ENCODE measurements around the gene GAS7. TPM values are rescaled to one million over a fixed set of nuclear protein-coding genes. Genes with fewer than 3 reads are reported as not detected.

Gene GAS7
- total RNA-seq, 1 experiment from 2014 or later: 6.0 TPM

DNA sequence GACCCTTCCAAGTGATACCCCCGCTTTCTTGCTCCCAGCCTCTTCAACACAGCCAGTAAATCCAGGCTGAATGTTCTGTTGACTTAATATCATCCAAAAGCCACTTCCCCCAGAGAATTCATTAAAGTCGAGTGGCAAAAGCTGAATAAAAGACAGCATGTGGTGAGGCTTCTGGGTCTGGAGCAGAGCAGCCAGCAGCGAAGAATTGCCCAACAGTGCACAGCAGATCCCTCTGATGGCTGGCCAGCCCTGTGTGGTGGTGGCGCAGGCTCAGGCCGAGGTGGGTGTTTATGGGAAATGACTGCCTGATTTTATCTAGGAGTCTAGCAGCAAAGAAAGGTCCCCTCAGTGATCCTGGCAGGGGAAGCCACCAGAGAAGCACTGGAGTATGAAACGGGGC is 263.0 kb downstream of the GAS7 start:
- no CpG with 5 or more reads among the region's 6 CpGs for WGBS (ENCODE audit: extremely low coverage, insufficient read length, low lambda C conversion rate)
- TF ChIP-seq, protein P1, sequence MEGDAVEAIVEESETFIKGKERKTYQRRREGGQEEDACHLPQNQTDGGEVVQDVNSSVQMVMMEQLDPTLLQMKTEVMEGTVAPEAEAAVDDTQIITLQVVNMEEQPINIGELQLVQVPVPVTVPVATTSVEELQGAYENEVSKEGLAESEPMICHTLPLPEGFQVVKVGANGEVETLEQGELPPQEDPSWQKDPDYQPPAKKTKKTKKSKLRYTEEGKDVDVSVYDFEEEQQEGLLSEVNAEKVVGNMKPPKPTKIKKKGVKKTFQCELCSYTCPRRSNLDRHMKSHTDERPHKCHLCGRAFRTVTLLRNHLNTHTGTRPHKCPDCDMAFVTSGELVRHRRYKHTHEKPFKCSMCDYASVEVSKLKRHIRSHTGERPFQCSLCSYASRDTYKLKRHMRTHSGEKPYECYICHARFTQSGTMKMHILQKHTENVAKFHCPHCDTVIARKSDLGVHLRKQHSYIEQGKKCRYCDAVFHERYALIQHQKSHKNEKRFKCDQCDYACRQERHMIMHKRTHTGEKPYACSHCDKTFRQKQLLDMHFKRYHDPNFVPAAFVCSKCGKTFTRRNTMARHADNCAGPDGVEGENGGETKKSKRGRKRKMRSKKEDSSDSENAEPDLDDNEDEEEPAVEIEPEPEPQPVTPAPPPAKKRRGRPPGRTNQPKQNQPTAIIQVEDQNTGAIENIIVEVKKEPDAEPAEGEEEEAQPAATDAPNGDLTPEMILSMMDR (conservative IDR thresholded peaks at IDR 0.05): no peak

More for the DNA sequence above, 263.0 kb downstream of the GAS7 start:
- H3K27me3 ChIP-seq (ENCODE audit: insufficient read depth, low read length): no peaks in the 10 kb centered on the region
- no peaks in the 10 kb centered on the region for H3K79me1 ChIP-seq (ENCODE audit: insufficient read depth, low read depth, low read length, poor library complexity, severe bottlenecking)
- H3K14ac ChIP-seq (ENCODE audit: insufficient read depth, low read length): no peak overlapping the region
- no peak overlapping the region for H3T11ph ChIP-seq (ENCODE audit: low read length)
- no peak overlapping the region for H3K4me2 ChIP-seq (ENCODE audit: insufficient read depth, insufficient read length, low read length)
- no peak overlapping the region for H2BK120ac ChIP-seq (ENCODE audit: low read depth, low read length, poor library complexity, severe bottlenecking)
- no peak overlapping the region for H2AFZ ChIP-seq (ENCODE audit: low read length)
- no peak overlapping the region for H4K91ac ChIP-seq (ENCODE audit: insufficient read length, low read depth, low read length)
- H3K18ac ChIP-seq (ENCODE audit: insufficient read length, low read depth, low read length): no peak overlapping the region
- no peaks in the 10 kb centered on the region for H4K20me1 ChIP-seq (ENCODE audit: control insufficient read depth, insufficient read depth, insufficient read length)
- H3K79me2 ChIP-seq (ENCODE audit: insufficient read depth, low read length): no peaks in the 10 kb centered on the region
- H4K8ac ChIP-seq (replicated peaks; ENCODE audit: insufficient read length, low read depth, low read length): no peak overlapping the region
- H2BK20ac ChIP-seq (ENCODE audit: low read depth, low read length, poor library complexity, severe bottlenecking): no peak overlapping the region
- H2AK5ac ChIP-seq (ENCODE audit: insufficient read length, low read length): no peak overlapping the region
- no peak overlapping the region for H2BK15ac ChIP-seq (ENCODE audit: low read depth, low read length)
- H3K4me3 Mint-ChIP-seq: no peak overlapping the region
- H2BK12ac ChIP-seq (ENCODE audit: insufficient read length, low read depth, low read length): no peak overlapping the region
- H4K5ac ChIP-seq (ENCODE audit: insufficient read length, low read depth, low read length): no peak overlapping the region
- peaks cover 2 to 4% of the 10 kb centered on the region in 2 experiments; a peak in 3 of 5 replicates for H3K9me3 Mint-ChIP-seq
- H3K9me3 ChIP-seq (ENCODE audit: control insufficient read depth, low read depth, low read length): no peaks in the 10 kb centered on the region
- H3K4me1 Mint-ChIP-seq: peaks cover 12 to 16% of the 10 kb centered on the region in 2 experiments
- no peak overlapping the region for H3K56ac ChIP-seq (ENCODE audit: insufficient read length, low read depth, low read length)
- no peak overlapping the region for H3K9ac ChIP-seq (ENCODE audit: extremely low read depth, insufficient read length, low read length)
- no peaks in the 10 kb centered on the region; the same call in 1 of the 2 replicates for H3K27me3 Mint-ChIP-seq (ENCODE audit: low read depth)
- peaks cover 0 to 9% (median 0%) of the 10 kb centered on the region in 3 experiments; a peak in 2 of 7 replicates for H3K36me3 Mint-ChIP-seq (ENCODE audit: insufficient read depth in 1 of 3, low read depth in 3 of 3)
- no peaks in the 10 kb centered on the region for H3K4me1 ChIP-seq (ENCODE audit: insufficient read depth, low read length)
- no peak overlapping the region for H3K27ac ChIP-seq (ENCODE audit: insufficient read length, low read depth, low read length)
- no peak overlapping the region for H2BK5ac ChIP-seq (ENCODE audit: insufficient read length, low read length)
- DNase-seq: no peak
- no peak overlapping the region for H3K23ac ChIP-seq (ENCODE audit: insufficient read length, low read depth, low read length)
- H3K27ac Mint-ChIP-seq: no peak overlapping the region; a peak in 1 of 7 replicates
- H3K4ac ChIP-seq (ENCODE audit: low read depth, low read length): no peak overlapping the region
- H3K23me2 ChIP-seq (ENCODE audit: insufficient read length, low read depth, low read length, poor library complexity, severe bottlenecking): no peaks in the 10 kb centered on the region
